WI38 (cell line): ENCODE measurements around the gene SEMA6D.

Source experiments
- H3K4me3 ChIP-seq: 2 replicates; pipeline ENCODE4 v1.5.1; 2011; ENCODE audit warnings: low read depth, mild to moderate bottlenecking, control low read depth, low read length
- CTCF ChIP-seq: IDR thresholded peaks from 2 replicates; pipeline ENCODE4 v1.5.1; 2012; ENCODE audit warnings: low read depth, mild to moderate bottlenecking, control low read depth, low read length

The SEMA6D gene

GRCh38 chr15:47726399-47726823 is 9.1 kb downstream of the SEMA6D start:
- no peak overlapping the region for H3K4me3 ChIP-seq
- TF ChIP-seq CTCF, result no peak

- no peak overlapping the region for H3K4me3 ChIP-seq
- no peak for TF ChIP-seq CTCF
Observed at GRCh38 chr15:47727137-47727536, 9.8 kb downstream of the SEMA6D start.

GRCh38 chr15:47727676-47728075 is 10.4 kb downstream of the SEMA6D start:
- H3K4me3 ChIP-seq, result no peak overlapping the region
- TF ChIP-seq CTCF, result no peak

GRCh38 chr15:47728426-47728825 is 11.1 kb downstream of the SEMA6D start:
- H3K4me3 ChIP-seq, result no peak overlapping the region
- TF ChIP-seq CTCF, result no peak

- TF ChIP-seq CTCF, result no peak
- no peak overlapping the region for H3K4me3 ChIP-seq
Observed at GRCh38 chr15:47728886-47729285, 11.6 kb downstream of the SEMA6D start.

GRCh38 chr15:47731230-47731629 is 13.9 kb downstream of the SEMA6D start:
- no peak for TF ChIP-seq CTCF

GRCh38 chr15:47732248-47732647 is 14.9 kb downstream of the SEMA6D start:
- TF ChIP-seq CTCF, result no peak
- no peak overlapping the region for H3K4me3 ChIP-seq

More at GRCh38 chr15:47731230-47731629, 13.9 kb downstream of the SEMA6D start:
- H3K4me3 ChIP-seq, result no peak overlapping the region
